GM10266 (cell line): ENCODE measurements around the gene GP5.

Experiments
- DNase-seq: peaks from one replicate; pipeline ENCODE4 v3.0.0; 2012; ENCODE audit errors: extremely low spot score
- TF ChIP-seq, protein P1 (sequence below): IDR thresholded peaks from 2 replicates; pipeline ENCODE4 v1.5.1; 2012; ENCODE audit warnings: mild to moderate bottlenecking, low read depth; ENCODE audit not compliant: control insufficient read depth, insufficient read depth; ENCODE audit errors: missing control alignments

The GP5 gene

DNA sequence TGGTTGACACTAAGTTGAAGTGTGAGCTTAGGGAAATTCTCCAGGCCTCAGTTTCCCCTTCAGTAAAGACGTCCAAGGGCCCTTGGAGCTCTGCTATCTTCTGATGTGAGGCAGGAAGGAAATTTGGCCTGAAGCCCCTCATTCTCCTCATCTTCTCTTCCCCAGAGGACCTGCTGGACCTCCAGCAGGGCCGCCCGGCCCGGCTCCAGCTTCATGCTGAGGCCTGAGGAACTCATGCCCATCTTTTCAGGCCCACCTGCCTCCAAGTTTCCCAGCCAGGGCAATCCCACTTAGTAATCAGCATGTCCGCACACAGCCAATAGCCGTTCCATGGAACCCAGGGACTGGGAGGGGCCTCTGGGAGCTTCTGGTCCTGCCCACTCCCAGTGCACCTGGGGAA, 33.5 kb downstream of the GP5 start:
- no peak for DNase-seq
- TF ChIP-seq, protein P1, sequence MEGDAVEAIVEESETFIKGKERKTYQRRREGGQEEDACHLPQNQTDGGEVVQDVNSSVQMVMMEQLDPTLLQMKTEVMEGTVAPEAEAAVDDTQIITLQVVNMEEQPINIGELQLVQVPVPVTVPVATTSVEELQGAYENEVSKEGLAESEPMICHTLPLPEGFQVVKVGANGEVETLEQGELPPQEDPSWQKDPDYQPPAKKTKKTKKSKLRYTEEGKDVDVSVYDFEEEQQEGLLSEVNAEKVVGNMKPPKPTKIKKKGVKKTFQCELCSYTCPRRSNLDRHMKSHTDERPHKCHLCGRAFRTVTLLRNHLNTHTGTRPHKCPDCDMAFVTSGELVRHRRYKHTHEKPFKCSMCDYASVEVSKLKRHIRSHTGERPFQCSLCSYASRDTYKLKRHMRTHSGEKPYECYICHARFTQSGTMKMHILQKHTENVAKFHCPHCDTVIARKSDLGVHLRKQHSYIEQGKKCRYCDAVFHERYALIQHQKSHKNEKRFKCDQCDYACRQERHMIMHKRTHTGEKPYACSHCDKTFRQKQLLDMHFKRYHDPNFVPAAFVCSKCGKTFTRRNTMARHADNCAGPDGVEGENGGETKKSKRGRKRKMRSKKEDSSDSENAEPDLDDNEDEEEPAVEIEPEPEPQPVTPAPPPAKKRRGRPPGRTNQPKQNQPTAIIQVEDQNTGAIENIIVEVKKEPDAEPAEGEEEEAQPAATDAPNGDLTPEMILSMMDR: no peak

DNA sequence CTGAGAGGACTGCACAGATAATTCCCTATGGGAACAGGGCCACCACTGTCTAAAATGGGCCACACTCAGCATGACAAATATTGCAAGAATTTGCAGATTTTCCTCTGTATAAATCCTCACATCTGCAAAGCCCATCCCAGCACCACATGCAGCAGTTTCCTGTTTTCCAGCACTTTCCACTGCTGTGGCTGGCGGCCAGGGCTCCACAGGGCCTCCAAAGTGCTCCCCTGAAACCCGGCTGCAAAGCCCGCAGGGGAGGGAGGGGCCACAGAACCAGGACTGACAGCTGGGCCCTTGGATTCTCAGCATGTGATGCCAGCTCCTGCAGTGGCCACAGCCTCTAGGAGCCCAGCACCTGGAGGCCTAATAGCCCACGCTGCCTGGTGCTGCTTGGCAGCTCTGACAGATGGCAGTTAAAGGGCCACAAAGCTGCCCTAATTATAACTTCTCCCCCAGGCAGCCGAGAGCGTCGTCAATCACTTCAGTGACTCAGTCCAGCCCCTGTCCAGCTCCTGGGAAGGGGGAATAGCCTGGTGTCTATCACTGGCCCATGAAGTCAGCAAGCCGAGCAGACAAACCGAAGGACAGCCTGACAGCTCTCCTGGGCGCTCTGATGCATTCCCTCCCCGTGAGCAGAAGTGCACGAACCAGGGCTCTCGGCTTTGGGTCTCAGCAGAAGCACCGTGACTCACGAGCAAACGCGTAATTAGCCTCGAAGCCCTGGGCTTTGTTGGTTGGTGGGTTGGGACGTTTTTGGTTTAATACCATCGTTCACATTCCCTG, 34.2 kb downstream of the GP5 start:
- no peak for DNase-seq
- TF ChIP-seq, protein P1: no peak

DNA sequence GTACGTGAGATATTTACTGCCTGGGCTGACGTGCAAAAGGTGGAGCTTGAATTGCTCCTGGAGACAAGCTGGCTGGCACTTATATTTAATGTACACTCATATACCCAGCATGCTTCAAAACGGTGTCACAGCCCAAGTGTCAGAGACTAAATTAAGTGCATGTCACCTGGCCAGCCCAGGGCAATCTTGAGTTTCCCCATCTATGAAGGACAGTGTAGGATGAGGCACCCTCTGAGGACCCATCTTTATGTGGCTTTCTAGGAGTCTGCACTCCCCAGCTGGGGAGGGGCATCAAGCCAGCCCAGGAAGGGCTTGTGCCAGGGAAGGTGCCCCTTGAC, 34.8 kb downstream of the GP5 start:
- TF ChIP-seq, protein P1: no peak
- DNase-seq: no peak

DNA sequence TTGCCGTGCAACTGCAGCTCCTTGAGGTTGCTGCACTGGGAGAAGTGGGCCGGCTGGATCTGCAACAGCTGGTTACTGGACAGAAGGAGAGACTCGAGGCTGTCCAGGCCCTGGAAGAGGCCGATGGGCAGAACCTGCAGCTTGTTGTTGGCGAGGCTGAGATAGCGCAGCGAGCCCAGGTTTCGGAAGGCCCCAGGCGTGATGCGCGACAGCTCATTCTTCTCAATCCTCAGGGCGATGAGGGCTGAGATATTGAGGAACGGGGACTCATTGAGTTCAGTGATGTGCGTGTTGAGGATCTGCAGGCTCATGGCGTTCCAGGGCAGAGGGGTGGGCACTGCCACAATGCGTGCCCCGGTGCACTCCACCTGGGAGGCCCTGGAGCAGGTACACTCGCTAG, 38.5 kb downstream of the GP5 start:
- DNase-seq: no peak
- TF ChIP-seq, protein P1: no peak

DNA sequence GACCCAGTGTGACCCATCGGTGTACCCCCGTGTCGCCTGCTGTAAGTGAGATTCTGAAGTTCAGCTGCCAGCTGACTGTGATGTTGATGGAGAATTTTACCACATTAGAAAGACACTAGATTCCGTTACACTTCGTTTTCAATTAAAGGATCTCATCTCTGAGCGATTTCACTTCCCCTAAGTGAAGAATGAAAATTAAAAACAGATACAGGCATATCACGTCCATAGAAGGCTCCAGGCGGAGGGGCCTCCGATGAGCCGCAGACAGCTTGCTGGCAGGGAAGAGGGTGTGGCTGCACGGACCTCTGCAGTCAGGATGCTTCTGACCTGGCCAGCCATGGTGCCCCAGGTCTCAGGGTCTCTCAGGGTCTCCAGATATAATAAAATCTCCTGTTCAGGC, 41.4 kb downstream of the GP5 start:
- DNase-seq: no peak
- TF ChIP-seq, protein P1: no peak

DNA sequence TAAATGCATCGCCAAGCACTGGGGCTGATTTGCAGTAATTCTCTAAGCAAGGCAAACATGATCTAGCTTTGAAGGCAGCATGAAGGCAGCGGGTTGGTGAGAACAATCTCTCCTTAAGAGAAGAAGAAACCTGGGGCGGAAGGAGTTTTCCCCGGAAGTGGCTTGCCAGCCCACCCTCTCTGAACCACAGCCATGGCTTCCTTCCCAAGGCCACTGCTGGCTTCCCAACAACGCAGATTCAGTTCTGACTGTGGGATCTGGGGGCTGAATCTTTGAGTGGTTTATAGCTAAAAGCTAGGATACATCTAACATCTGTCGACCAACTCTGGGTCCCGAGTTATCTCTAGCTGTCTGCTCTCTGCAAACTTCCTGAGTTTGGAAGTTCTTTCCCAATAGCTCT, 43.7 kb downstream of the GP5 start:
- DNase-seq: no peak
- TF ChIP-seq, protein P1: no peak

DNA sequence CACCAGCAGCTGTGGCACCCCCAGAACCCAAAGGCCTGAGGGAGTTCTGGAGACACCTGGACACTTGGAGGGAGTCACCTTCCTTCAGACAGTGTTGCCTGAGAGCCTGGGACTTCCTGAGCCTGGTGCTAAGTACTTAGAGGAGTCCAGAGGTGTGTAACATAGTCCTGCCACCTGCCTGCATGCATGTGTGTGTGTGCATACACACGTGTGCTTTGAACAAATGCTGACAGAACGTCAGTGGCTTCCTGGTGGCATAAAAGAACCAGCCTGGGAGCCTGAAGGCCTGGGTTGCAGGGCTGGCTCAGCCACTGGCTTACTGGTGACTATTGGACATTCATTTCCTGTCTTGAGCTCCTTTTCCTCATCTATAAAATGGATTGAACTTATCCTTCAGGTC, 44.8 kb downstream of the GP5 start:
- TF ChIP-seq, protein P1: no peak
- DNase-seq: no peak
